ENCODE results near the gene DEF6.

The DEF6 gene, protein sequence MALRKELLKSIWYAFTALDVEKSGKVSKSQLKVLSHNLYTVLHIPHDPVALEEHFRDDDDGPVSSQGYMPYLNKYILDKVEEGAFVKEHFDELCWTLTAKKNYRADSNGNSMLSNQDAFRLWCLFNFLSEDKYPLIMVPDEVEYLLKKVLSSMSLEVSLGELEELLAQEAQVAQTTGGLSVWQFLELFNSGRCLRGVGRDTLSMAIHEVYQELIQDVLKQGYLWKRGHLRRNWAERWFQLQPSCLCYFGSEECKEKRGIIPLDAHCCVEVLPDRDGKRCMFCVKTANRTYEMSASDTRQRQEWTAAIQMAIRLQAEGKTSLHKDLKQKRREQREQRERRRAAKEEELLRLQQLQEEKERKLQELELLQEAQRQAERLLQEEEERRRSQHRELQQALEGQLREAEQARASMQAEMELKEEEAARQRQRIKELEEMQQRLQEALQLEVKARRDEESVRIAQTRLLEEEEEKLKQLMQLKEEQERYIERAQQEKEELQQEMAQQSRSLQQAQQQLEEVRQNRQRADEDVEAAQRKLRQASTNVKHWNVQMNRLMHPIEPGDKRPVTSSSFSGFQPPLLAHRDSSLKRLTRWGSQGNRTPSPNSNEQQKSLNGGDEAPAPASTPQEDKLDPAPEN

DNA sequence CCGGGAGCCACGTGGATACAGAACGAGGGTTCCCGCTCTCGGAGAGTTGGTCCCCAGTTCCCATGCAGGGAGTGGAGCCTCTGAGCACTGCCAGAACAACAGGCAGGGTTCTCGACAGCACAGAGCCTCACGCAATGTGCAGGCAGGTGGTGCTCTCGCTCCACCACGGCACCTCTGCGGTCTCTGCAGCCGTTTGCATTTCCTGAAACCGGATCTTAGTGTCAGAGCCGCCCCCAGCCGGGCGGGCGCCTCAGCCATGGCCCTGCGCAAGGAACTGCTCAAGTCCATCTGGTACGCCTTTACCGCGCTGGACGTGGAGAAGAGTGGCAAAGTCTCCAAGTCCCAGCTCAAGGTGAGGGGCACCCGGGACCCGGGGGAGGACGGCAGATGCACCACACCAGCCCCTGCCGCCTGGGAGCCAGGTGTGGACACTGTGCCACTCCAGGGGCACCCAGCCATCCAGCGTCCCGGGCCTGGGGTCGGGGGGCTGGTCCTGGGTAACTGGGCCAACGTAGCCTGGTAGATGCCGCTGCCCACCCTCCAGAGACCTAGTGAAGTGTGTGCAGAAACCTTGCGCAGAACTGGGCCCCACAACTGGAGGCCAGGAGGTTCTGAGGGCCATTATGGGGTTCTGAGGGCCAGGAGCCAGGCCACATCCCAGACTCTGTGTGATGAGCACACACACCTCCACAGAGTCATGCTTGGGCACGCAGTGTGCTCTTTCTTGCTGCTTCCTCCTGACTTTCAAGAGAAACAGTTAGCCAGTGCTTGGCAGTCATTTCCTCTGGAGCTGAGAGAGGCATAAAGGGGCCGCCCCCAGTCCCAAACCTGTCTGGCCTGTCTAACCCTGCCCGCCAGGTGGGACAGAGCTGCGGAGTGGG lies at the start of gene DEF6:
Gene DEF6, plus strand, starts transcription at position 218 of the 881 bp plus-strand sequence. Its CDS starts 39 bp downstream, at position 257.
- DNase-seq (ENCODE audit: low read depth in 2 of 2): peak; percentile 80 to 84

DNA sequence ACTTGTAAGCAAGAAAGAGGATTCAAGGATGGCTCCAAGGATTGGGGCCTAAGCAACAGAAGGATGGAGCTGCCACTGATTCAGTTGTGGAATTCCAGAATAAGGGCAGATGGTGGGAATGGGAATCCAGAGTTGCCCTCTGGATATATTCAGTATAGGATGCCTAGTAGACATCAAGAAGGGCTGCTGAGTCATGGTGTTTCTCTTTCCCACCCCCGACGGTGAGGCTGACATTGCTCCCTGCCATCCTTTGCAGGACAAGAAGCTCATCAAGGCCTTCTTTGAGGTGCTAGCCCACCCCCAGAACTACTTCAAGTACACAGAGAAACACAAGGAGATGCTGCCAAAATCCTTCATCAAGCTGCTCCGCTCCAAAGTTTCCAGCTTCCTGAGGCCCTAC lies 49.3 kb upstream of the DEF6 start:
- DNase-seq (ENCODE audit: low read depth in 2 of 2): no peak

DNA sequence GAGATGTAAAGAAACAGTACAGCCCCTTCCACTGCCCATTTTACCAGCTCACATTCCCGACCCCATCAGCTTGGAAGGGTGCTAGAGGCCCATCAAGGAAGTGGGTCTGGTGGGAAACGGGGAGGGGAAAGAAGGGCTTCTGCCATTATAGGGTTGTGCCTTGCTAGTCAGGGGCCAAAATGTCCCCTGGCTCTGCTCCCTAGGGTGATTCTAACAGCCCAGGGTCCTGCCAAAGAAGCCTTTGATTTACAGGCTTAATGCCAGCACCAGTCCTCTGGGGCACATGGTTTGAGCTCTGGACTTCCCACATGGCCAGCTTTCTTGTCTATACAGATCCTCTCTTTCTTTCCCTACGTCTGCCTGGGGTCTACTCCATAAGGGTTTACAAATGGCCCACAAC lies 48.7 kb upstream of the DEF6 start:
- no peak for DNase-seq (ENCODE audit: low read depth in 2 of 2)

DNA sequence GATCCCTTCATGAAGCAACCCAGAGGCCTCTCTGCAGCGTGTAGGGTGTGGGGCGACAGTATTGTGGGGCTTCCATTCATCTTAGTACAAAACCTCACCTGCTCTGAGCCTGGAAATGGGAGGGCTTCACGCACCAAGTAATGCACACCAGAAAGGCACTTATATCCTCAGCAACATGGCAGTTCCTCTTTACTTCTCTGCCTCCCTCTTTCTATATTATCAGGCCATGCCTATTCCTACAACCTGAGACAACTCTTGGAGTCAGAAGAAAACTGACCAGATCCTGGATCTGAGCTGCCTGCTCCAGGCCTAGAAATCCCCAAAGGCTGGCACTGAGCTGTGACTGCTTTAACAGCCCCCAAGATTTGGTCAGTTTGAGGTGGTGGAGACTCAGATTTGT lies 45.7 kb upstream of the DEF6 start:
- no peak for DNase-seq (ENCODE audit: low read depth in 2 of 2)

DNA sequence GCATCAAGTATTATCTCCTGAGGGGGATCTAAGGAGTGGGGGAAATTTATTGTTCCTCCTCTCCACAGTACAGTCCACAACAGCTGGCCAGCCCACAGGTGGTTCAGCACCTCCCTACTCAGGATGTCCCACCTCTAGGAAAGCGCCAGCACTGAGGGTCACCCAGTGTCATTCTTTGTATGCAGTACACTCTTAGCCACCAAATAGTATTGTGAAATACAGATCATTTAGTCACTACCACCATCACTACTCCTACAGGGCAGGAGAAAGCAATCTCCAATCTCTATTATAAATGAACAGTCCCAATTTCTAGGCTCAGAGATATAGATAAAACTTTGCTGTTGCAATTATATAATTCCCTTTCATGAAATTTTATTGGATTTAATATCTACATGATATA lies 44.4 kb upstream of the DEF6 start:
- no peak for DNase-seq (ENCODE audit: low read depth in 2 of 2)

DNA sequence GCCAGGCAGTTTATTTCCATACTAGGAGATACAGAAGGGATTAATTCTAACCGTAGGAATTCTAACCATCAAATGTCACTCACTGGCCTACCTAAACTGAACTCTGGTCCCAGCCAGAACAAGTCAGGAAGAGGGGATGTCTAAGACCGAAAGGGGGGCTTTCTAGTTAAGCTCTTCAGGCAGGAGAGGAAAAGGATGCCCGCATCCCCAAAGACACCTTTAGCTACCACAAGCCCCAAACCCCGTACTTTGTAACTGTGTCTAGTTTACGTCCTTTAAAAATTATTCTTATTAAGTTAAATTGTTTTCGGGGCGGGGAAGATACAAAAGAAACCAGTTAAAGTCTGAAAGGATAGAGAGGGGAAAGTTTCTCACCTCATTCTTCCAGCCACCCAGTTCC lies 39.3 kb upstream of the DEF6 start:
- no peak for DNase-seq (ENCODE audit: low read depth in 2 of 2)

DNA sequence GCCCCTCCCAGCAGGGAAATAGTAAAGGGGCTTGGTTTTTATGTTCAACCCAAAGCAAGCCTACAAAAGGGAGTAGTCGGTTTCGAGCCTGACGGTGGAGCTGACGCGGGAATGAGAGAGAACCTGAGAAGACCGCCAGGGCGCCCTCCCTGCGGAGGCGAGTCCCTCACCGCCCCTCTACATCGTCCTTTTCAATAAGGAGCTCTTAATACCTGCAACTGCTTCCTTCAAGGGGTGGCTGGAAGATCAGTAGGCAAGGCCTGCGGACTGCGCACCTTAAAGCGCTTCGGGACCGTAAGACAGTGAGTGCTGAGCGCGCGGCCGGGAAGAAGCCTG lies 38.8 kb upstream of the DEF6 start:
- peak; percentile 19 to 35 for DNase-seq (ENCODE audit: low read depth in 2 of 2)

DNA sequence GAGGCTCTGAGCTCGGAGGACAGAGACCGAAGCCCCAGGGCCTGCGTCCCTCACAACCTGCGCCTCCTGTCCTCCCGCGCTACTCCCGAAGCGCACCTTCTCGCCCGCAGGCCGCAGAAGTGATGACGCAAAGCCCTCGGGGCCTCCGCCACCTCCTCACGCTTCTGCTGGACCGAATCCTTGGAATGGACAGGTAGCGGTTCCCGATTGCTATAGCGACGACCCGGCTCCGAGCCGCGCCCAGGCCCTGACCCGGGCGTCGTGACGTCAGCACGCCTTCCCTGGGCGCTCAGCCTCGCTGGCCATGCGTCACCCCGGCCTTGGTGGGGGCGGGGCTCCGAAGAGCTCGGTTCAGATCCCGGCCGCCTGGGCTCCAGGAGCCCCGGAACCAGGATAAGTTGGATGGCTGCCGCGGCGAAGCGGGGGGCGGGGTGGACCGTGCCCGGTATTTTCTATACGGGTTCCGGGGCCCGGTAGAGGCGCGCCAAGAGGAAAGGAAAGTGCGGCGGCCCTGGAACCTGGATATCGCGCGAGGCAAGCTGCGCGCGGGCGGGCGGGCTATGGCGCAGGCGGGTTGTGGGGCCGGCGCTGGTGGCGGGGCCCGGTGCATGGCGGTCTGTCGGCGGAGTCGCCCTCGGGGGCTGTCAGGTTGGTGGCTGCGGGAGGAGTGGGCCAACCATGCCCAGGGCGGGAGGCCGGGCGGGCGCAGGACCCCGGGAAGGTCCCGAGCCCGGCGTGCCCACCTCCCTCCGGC lies 38.2 kb upstream of the DEF6 start, which contains the start of gene ZNF76:
Gene ZNF76, plus strand, starts transcription at position 542 of the 754 bp plus-strand sequence. CDS start 21,417 bp downstream, outside the sequence.
- peak; percentile 89 to 92 for DNase-seq (ENCODE audit: low read depth in 2 of 2)

DNA sequence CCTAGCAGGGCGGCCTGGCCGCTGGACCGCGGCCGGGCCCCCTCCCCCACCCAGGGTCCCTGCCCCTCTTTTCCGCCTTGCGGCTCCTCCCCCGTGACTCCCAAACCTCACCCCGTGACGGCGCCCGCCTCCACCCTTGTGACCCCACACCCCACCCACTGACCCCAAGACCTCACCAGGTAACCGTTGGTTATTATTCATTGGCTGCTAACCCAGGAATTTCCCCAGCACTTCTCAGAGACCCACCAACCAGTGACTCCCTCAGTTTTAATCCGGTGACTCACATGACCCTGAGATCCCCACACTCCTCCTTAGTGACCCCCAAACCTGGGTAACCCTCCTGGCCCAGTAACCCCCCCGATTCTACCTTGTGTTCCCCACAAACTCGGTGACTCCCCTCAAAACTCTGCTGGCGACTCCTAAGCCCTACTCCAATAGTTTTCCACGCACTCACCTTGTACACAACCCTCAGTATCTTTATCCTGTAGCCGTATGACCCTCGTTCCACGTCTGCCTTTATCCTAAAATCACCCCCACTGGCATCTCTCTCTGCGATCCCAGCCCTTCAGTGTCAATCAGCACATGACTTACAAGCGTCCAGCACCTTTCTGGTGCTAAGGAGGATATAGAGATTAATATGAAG lies 37.5 kb upstream of the DEF6 start:
- DNase-seq (ENCODE audit: low read depth in 2 of 2): peak; percentile 71 to 73

DNA sequence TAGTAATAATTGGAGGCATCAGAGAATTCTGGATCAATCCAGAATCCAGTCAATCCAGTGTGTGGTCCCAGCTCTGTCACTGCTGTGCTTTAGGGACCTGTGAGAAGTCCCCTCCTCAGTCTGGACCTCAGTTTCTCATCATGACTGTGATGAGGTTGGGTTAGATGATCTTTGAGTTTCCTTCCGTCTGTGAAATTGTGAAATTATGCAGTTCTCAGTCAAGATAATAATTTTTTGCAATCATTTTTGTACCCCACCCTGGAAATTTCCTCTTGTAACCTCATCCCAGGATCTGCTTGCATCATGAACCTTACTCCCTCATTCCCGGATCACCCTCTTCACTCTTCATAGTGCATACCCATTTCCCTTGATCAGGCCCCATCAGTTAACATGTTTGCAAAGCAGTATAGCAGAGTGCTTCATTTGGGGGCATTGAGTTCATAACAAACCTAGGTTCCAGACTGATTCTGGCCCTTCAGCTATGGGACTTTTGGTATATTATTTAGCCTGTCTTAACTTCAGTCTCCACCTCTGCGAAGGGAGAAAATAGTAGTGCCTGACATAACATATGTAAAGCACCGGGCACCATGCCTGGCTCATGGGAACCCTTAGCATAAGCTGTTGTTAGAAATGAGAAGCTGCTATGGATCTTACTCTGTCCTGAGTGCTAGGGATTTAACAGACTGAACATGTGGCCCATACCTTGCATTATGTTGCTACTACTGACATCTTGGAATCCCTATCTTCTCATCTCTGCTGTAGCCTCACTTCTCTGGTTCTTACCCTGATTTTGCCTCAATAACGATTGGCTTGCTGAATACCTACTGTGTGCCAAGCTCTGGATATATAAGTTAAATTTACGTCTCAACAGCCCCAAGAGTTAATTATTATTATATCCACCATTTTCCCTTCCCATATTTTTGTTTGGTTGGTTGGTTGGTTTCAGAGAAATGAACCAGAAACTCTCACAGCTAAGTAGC lies 36.7 kb upstream of the DEF6 start:
- no peak for DNase-seq (ENCODE audit: low read depth in 2 of 2)

DNA sequence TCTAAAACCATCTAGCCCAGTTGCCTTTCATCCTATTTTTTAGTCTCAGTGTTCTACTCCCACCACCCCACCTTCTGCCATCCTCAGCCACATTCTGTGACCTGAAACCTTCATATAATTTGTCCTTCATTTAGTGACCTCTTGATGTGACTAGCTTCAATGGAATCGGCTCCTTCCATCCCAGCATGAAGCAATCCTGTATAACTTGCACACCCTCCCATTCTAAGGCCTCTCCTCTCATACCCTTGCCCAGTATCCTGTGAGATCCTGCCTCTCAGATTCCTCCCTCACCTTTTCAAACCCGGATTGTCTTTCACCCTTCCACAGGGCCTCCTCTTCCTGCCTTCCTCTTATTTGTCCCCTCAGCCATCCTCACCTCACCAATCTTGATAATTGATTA lies 35.0 kb upstream of the DEF6 start:
- no peak for DNase-seq (ENCODE audit: low read depth in 2 of 2)

DNA sequence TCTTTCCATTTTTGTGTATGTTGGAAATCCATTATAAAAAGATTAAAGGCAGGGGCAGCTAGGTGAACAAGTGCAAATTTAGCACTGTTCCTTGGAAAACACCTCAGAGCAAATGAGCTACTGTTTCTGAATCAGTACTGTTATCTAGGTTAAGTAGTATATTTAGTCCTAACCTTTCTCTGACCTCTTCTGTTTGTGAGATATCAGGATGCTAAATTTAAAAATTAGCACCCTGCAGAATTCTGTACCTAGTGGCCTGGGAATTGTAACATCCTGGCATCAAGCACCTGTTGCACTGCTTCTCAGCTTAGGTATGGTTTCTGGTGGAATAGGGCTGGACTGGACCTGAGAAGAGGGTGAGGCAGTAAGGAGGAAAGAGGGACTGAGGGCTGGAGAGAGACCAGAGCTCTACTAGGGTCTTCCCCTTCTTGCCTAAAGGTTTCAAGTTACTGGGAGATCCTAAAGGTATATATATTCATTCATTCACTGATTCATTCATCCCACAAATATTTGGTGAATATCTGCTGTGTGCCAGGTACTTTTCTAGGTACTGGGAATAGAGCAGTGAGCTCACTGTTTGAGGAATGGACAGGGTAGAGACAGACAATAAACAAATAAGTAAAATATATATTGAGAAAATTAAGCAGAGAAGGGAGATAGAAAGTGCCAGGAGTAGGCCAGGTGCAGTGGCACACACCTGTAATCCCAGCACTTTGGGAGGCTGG lies 32.9 kb upstream of the DEF6 start:
- no peak for DNase-seq (ENCODE audit: low read depth in 2 of 2)

DNA sequence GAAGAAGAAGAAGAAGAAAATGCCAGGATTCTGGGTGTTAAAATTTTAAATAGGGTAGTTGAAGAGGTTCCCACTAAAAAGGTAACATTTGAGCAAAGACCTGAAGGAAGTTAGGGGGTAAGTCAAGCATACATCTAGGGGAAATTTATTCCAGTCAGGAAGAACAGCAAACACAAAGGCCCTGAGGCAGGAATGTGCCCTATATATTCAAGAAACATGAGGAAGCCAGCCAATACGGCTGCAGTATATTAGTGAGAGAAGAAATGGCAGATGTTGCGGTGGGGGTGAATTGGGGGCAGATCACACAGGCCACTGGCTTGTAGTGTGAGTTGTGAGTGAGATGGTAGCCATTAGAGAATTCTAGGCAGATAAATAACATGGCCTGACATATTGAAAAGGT lies 32.1 kb upstream of the DEF6 start:
- DNase-seq (ENCODE audit: low read depth in 2 of 2): no peak

DNA sequence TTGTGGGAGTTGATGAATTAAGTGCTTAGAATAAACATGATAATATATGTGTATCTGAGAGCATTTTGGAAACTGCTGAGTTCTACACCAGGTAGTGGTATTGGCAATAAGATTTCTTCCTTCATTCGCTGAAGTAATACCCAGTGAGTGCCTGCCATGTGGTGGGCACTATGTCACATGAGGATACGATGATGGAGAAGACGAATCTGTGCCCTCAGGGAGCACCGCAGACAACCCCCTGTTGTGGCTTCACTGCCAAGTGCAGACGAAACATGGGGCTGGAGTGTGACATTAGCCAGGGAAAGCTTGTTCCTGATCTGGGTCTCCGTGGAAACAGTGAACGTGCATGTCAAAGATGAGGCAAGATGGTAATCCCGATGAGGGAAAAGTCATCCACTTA lies 30.2 kb upstream of the DEF6 start:
- no peak for DNase-seq (ENCODE audit: low read depth in 2 of 2)

DNA sequence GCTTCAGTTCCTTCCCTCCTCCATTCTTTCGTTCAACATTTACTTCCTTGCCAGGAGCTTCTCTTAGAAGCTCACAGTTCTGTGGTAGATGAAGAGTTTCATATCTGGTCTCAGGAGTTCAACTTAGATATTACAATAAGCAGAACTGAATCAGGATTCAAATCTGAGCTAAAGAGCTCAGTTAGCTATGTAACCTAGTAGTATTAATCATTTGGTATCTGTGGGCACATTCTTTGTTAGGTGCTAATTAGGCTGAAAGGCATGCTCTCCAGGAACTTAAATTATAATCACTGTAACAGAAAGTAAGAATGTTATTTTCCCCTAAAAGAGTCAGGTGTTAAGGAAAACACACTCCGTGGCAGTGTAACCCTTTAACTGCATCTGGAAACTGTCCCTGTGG lies 29.7 kb upstream of the DEF6 start:
- DNase-seq (ENCODE audit: low read depth in 2 of 2): no peak

DNA sequence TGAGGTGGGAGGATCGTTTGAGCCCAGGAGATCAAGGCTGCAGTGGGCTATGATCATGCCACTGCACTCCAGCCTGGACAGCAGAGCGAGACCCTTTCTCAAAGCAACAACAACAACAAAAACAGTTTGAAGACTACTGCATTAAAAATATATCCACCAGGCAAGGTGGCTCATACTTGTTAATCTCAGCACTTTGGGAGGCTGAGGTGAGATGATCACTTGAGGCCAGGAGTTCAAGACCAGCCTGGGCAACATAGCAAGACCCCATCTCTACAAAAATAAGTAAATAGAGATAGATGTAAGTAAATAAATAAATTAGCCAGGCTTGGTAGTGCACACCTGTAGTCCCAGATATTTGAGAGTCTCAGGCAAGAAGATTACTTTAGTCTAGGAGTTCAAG lies 25.6 kb upstream of the DEF6 start:
- DNase-seq (ENCODE audit: low read depth in 2 of 2): no peak

DNA sequence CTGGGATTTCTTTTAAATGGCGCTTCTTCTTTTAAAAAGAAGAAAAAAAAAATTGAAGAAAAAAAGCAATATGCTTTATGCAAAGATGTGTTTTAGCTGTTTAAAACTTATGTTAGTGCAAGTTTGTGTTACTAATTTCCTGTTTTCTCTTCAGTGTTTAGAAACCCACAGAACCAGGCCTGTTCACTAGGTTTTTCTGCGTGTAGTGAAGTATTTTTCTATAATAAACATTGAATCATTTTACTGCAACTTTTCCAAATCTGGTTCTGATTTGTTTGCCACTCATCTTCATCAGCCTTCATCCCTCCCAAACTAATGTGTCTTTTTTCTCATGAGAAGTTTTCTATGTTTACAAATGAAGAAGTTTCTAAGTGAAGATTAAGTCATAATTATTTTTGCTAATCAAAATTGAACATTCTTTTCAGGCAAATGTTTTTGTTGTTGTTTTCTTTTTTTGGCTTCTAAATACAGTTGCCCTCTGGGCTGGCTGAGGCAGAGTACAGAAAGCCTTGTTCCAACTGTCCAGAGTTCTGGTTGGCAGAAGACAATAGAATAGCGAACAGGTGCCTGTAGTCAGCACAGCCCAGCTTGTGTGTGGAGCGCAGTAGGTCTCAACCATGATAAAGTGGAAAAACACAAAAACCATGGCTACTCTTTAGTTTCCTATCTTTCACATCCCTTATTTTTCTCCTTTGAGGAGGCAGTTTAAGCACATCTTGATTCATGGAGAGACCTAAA lies 23.6 kb upstream of the DEF6 start:
- DNase-seq (ENCODE audit: low read depth in 2 of 2): no peak

DNA sequence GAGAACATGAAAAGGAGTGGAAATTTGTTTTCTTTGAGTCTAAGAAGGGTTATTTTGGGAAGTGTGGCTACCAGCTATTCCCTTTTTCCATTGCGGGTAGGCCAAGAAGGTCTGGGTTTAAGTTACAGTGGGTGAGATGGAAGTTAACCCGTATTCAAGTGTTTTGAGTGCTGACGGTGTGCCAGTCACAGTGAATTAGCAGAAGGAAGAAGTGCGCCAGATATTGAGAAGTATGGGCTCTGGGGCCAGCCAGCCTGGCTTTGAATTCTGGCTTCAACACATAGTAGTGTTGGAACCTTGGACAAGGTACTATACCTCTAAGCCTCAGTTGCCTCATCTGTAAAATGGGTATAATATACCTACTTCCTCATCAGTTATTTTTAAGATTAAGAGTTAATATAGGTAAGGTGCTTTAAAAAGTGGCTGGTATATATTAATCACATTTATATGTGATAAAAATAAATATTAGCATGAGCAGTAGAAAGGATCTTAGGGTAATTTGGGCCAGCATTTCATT lies 21.8 kb upstream of the DEF6 start:
- no peak for DNase-seq (ENCODE audit: low read depth in 2 of 2)

All from stimulated activated CD8-positive, alpha-beta memory T cell treated with anti-CD3 and anti-CD28 coated beads, Interleukin-15, amount 100 ng/mL, for 48 hours (primary cell).